Progenitor cell of endocrine pancreas (in vitro differentiated cells): Measurements from ENCODE around the gene TMA16. TPM values are rescaled to one million over a fixed set of nuclear protein-coding genes. Genes with fewer than 3 reads are reported as not detected.
A peak's percentile ranks its signal among the peaks of the same experiment; 100 is the strongest.

Experiments
- DNase-seq: peaks from one replicate; pipeline ENCODE4 v3.0.0; 2021; ENCODE audit warnings: low spot score; ENCODE audit not compliant: unreplicated experiment
- H3K27ac Mint-ChIP-seq: 2 replicates; pipeline ENCODE4 v1.8.0; 2021; ENCODE audit warnings: mild to moderate bottlenecking, moderate library complexity, mixed read lengths
- H3K27me3 Mint-ChIP-seq: 2 replicates; pipeline ENCODE4 v1.8.0; 2021; ENCODE audit warnings: mixed read lengths
- H3K36me3 Mint-ChIP-seq: 2 replicates; pipeline ENCODE4 v1.8.0; 2022; ENCODE audit warnings: mixed read lengths; ENCODE audit not compliant: insufficient read depth
- H3K4me1 Mint-ChIP-seq: 2 replicates; pipeline ENCODE4 v1.8.0; 2021; ENCODE audit warnings: low read depth, mixed read lengths
- H3K4me3 Mint-ChIP-seq: 2 replicates; pipeline ENCODE4 v1.8.0; 2021; ENCODE audit warnings: low read depth, mild to moderate bottlenecking, moderate library complexity, mixed read lengths
- H3K9me3 Mint-ChIP-seq: 2 replicates; pipeline ENCODE4 v1.8.0; 2021; ENCODE audit warnings: low read depth, mixed read lengths
- total RNA-seq: library from RNA; stranded (reverse); gene quantifications from 2 replicates; pipeline ENCODE4 v1.2.1, GENCODE V29; 2021
- TF ChIP-seq, protein P1 (sequence below): fragments of 200-600 bp; sonication (generic); IDR thresholded peaks from one replicate; pipeline ENCODE4 v1.5.0; 2021; ENCODE audit warnings: antibody characterized with exemption, mild to moderate bottlenecking; ENCODE audit not compliant: unreplicated experiment

Gene TMA16
- total RNA-seq, 1 donor from 2014 or later = 22.2 TPM

DNA sequence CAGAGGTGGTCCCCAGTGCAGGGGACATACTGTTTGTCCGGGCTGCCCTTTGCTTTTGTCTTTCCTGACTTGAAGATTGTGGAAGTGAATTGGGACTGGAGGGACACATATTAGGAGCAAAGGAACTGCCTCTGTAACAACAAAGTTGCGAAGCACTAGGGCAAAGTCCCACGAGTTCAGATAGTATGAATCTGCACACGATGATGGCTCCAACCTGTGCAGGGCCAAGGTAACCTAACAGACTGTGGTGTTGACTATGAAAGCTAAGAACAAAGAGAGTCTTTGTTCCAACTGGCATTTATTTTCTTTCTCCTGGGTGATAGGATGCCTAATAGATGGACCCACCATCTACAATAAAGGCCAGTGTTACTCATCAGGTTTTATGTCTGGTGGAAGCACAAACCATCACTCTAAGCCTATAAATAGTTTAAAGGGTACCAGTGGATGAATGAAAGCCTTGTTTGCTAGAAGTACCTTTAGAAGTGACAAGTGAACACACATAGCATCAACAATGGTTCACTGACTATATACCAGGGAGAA lies 71.8 kb downstream of the TMA16 start:
- Mint-ChIP-seq H3K27ac (peak overlapping the region; percentile 14), H3K27me3 (no peaks in the 10 kb centered on the region), H3K4me3 (no peak overlapping the region), H3K36me3 (no peaks in the 10 kb centered on the region), H3K4me1 (peaks cover 23% of the 10 kb centered on the region), H3K9me3 (peaks cover 19% of the 10 kb centered on the region)
- TF ChIP-seq, protein P1, sequence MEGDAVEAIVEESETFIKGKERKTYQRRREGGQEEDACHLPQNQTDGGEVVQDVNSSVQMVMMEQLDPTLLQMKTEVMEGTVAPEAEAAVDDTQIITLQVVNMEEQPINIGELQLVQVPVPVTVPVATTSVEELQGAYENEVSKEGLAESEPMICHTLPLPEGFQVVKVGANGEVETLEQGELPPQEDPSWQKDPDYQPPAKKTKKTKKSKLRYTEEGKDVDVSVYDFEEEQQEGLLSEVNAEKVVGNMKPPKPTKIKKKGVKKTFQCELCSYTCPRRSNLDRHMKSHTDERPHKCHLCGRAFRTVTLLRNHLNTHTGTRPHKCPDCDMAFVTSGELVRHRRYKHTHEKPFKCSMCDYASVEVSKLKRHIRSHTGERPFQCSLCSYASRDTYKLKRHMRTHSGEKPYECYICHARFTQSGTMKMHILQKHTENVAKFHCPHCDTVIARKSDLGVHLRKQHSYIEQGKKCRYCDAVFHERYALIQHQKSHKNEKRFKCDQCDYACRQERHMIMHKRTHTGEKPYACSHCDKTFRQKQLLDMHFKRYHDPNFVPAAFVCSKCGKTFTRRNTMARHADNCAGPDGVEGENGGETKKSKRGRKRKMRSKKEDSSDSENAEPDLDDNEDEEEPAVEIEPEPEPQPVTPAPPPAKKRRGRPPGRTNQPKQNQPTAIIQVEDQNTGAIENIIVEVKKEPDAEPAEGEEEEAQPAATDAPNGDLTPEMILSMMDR = no peak
- no peak for DNase-seq

DNA sequence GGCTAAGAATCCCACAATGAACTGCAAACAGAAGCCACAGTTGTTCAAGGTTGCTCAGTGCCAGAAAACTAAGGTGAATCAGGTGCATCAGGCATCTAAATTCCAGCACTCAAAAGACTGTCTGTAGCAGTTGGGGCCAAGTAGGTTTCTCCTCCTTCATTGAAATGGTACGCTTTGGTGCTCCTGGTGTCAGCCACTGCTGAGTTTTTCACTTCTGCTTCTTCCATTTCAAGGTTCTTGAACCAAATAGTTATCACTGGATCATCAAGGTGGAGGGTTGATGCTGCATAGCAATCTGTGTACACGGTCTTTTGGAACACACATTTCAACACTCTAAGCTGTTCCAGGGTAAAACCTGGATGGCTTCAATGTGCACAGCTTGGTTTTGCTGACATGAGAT lies 74.4 kb downstream of the TMA16 start:
- Mint-ChIP-seq H3K27ac (no peak overlapping the region), H3K4me3 (no peak overlapping the region), H3K4me1 (peaks cover 28% of the 10 kb centered on the region), H3K9me3 (peaks cover 11% of the 10 kb centered on the region), H3K27me3 (no peaks in the 10 kb centered on the region), H3K36me3 (no peaks in the 10 kb centered on the region)
- no peak for DNase-seq
- TF ChIP-seq, protein P1 = no peak

Other genes with a start within 250 kb of the TMA16 start
- gene NPY1R, start 162.1 kb upstream of the TMA16 start, total RNA-seq = 12.9 and 13.7 TPM in 2 replicates
- gene NPY5R, start 150.8 kb upstream of the TMA16 start, total RNA-seq = 1.1 and 1.5 TPM in 2 replicates
- not detected in 2 replicates for gene TKTL2, start 20.9 kb upstream of the TMA16 start, total RNA-seq